Lung (tissue), 12 donors: Measurements from ENCODE around the gene ATXN1. TPM values are rescaled to one million over a fixed set of nuclear protein-coding genes. Genes with fewer than 3 reads are reported as not detected.

Experiments
- ATAC-seq: fragments of 200-7000 bp; cut with Tn5 transposase; one replicate; pipeline ENCODE4 v1.9.1; 2020; ENCODE audit warnings: moderate number of reproducible peaks; ENCODE audit not compliant: insufficient read depth, low FRiP score
- DNase-seq, 3 donors: peaks; one replicate each; pipeline ENCODE4 v3.0.0-alpha.2; 2013 to 2017
- H3K27ac ChIP-seq, 2 donors: one replicate each; pipeline ENCODE4 v1.5.1; 2013; ENCODE audit warnings: mild to moderate bottlenecking in 2 of 2, moderate library complexity in 2 of 2, control low read depth in 1 of 2, inconsistent platforms in 1 of 2, low read depth in 1 of 2, low read length in 1 of 2
- H3K27me3 ChIP-seq, 3 donors: one replicate each; pipeline ENCODE4 v1.5.1; 2013; ENCODE audit warnings: low read length in 2 of 3; ENCODE audit not compliant: control insufficient read depth in 3 of 3, insufficient read depth in 3 of 3
- H3K36me3 ChIP-seq, 4 donors: one replicate each; pipeline ENCODE4 v1.5.1; 2013; ENCODE audit warnings: low read length in 4 of 4, mild to moderate bottlenecking in 1 of 4, moderate library complexity in 1 of 4; ENCODE audit not compliant: control insufficient read depth in 4 of 4, insufficient read depth in 4 of 4
- H3K4me1 ChIP-seq, 5 donors: one replicate each; pipeline ENCODE4 v1.5.1; 2013; ENCODE audit warnings: low read length in 5 of 5, mild to moderate bottlenecking in 2 of 5, moderate library complexity in 1 of 5; ENCODE audit not compliant: control insufficient read depth in 5 of 5, insufficient read depth in 5 of 5
- H3K4me3 ChIP-seq: one replicate; pipeline ENCODE4 v1.5.1; 2013; ENCODE audit warnings: mild to moderate bottlenecking, control low read depth, moderate library complexity
- H3K9ac ChIP-seq, 2 donors: one replicate each; pipeline ENCODE4 v1.5.1; 2013; ENCODE audit warnings: low read length in 2 of 2, control low read depth in 1 of 2; ENCODE audit not compliant: insufficient read depth in 1 of 2
- H3K9me3 ChIP-seq, 4 donors: one replicate each; pipeline ENCODE4 v1.5.1; 2013; ENCODE audit warnings: low read length in 3 of 4, mild to moderate bottlenecking in 1 of 4, moderate library complexity in 1 of 4; ENCODE audit not compliant: control insufficient read depth in 4 of 4, insufficient read depth in 3 of 4
- WGBS, 2 donors: extraction: QIAGEN DNeasy Blood & Tissue Kit; methylation state at CpG; one replicate each; pipeline ENCODE4 v1.1.7; 2013; 5-methylcytosine and 5-hydroxymethylcytosine counted together
- polyA plus RNA-seq, 2 donors: library from polyadenylated mRNA; stranded (reverse); fragments of 200-250 nt; gene quantifications; one replicate each; pipeline ENCODE4 v1.2.1, GENCODE V29; 2013
- total RNA-seq, 2 donors: library from RNA; depleted of rRNA in 1 of 2; stranded (reverse); fragments of >200 nt in 1 of 2; gene quantifications; one replicate each; pipeline ENCODE4 v1.2.1, GENCODE V29; 2014 to 2021
- TF ChIP-seq, protein P1 (sequence below): IDR thresholded peaks from 2 replicates; pipeline ENCODE4 v1.5.1; 2012; ENCODE audit warnings: mild to moderate bottlenecking; ENCODE audit errors: control extremely low read depth, extremely low read depth
- donor health status: control.
- donor health status: control.
- donor health status: Bipolar disorder and iron deficiency.
- donor health status: healthy.
- donor health status: DM: yes; HTN: yes; CAD: no.

ATXN1 gene
- total and polyA plus RNA-seq, 4 donors, result 9.7 to 108 (median 34.9) TPM

DNA sequence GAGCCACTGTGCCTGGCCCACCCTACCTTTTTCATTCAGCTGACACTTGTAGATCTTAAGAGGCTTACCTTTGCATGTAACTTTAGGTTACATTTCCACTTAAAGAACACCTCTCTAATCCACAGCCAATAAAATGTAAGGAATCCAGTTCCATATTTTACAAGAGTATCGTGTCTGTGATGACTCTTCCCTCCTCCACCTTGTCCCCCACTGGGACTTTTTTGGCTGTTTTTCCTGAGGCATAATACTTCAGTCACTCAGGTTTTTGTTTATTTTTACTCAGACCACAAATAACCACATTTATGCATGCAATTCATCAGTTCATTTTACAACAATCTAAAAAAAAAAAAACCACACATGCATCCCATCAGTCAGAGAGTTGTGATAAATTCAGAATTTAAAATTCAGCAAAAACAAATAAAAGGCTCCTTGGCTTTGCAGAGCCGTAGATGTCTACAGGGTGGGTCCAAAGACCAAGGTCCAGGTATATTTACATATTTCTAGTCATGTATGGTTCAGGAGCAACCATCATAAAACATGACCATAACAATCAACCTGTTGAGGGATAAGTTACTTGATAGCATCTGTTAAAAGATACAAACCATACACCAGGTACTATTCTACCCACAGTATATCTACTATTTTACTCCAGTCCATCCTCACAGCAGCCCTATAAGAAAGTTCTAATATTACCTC, 9.9 kb downstream of the ATXN1 start:
- H3K27ac ChIP-seq, result no peak overlapping the region
- no peak overlapping the region for H3K4me3 ChIP-seq
- 79 to 90% methylated on average over 2 of the region's 2 CpGs for WGBS, 2 donors
- ATAC-seq (no peak), DNase-seq (no peak)
- H3K9me3 ChIP-seq, result no peaks in the 10 kb centered on the region
- H3K27me3 ChIP-seq, result no peaks in the 10 kb centered on the region
- H3K9ac ChIP-seq, result no peak overlapping the region
- H3K4me1 ChIP-seq, result peaks cover 4 to 39% (median 19%) of the 10 kb centered on the region in 5 donors
- TF ChIP-seq, protein P1, sequence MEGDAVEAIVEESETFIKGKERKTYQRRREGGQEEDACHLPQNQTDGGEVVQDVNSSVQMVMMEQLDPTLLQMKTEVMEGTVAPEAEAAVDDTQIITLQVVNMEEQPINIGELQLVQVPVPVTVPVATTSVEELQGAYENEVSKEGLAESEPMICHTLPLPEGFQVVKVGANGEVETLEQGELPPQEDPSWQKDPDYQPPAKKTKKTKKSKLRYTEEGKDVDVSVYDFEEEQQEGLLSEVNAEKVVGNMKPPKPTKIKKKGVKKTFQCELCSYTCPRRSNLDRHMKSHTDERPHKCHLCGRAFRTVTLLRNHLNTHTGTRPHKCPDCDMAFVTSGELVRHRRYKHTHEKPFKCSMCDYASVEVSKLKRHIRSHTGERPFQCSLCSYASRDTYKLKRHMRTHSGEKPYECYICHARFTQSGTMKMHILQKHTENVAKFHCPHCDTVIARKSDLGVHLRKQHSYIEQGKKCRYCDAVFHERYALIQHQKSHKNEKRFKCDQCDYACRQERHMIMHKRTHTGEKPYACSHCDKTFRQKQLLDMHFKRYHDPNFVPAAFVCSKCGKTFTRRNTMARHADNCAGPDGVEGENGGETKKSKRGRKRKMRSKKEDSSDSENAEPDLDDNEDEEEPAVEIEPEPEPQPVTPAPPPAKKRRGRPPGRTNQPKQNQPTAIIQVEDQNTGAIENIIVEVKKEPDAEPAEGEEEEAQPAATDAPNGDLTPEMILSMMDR, result no peak
- peaks cover 0 to 13% (median 6%) of the 10 kb centered on the region in 4 donors for H3K36me3 ChIP-seq

DNA sequence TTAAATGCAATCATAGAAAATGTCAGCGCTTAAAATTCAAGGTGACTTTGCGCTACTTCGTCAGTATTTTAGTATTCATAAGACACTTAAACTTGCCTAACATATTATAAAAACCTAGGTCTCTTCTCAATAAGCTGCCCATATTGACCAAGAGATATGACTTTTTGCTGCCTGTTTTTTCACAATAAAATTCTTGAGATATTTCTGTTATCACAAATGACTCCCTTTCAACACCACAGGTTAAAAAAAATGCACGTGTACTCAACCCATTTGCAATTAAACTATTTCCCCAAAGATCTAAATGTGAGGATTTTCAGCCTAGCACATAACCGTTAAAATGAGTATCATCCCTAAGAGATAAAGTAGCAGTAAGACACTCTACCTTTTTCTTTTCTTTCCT, 10.7 kb downstream of the ATXN1 start:
- no peak overlapping the region for H3K4me3 ChIP-seq
- no peak overlapping the region for H3K9ac ChIP-seq
- WGBS, 2 donors, result 79 to 90% methylated on average over 5 of the region's 5 CpGs
- no peaks in the 10 kb centered on the region for H3K9me3 ChIP-seq
- H3K27ac ChIP-seq, result no peak overlapping the region
- ATAC-seq (no peak), DNase-seq (no peak)
- H3K4me1 ChIP-seq, result peaks cover 4 to 42% (median 21%) of the 10 kb centered on the region in 5 donors
- peaks cover 0 to 13% (median 6%) of the 10 kb centered on the region in 4 donors for H3K36me3 ChIP-seq
- TF ChIP-seq, protein P1, result no peak
- H3K27me3 ChIP-seq, result no peaks in the 10 kb centered on the region

DNA sequence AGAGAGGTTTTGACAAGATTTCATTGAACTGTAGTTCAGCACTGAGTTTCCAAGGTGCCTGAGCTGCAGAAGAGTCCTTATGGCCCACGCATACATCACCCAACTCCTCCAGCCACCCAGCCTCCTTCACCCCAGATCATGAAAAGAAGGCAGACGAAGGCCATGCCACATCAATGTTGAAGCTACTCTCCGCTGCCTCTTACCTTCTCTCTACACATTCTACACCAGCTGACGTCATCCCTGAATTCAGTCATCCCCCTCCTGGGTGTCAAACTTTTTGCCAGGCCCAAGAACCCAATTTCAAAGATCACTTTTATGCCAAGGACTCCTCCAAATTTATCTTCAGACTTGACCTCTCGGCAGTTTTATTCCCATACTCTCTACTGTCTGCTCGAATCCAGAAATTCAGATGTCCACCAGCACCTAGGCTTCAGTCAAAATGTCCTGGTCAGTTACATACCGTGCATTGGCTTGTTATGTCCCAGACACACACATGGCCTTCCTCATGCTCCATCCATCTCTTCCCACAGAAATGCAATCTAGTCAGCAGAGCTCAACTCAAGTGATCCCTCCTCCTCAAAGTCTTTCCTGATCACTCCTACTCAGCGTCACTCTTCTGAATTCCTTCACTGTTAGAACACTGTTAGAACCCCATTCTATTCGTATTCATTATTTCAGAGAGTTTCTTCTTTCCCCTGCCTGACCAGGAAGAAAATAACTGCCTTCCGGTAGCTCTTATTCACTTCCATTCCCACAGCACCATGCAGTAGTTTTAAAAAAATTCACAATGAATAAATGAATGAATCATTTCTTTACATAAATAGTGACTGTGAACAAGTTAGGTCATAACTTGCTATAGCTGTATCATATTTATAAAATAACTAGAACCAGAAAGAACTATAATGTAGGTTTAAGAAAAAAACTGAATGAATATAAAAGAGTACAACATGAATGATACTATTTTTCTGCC, 11.5 kb downstream of the ATXN1 start:
- Histone ChIP-seq H3K4me1 (peaks cover 4 to 40% (median 24%) of the 10 kb centered on the region in 5 donors), H3K4me3 (no peak overlapping the region), H3K36me3 (peaks cover 0 to 13% (median 6%) of the 10 kb centered on the region in 4 donors), H3K27me3 (no peaks in the 10 kb centered on the region), H3K9ac (no peak overlapping the region), H3K9me3 (no peaks in the 10 kb centered on the region), H3K27ac (peak overlapping the region in 1 of 2 donors; percentile 2)
- DNase-seq, result no peak
- no peak for ATAC-seq
- 92 to 94% methylated on average over 10 of the region's 10 CpGs for WGBS, 2 donors
- TF ChIP-seq, protein P1, result no peak
